K562 (cell line): ENCODE measurements around the gene TBX1. TPM values are rescaled to one million over a fixed set of nuclear protein-coding genes. Genes with fewer than 3 reads are reported as not detected.

Experiments
- ATAC-seq: fragments of 200-7000 bp; cut with Tn5 transposase; 3 replicates; pipeline ENCODE4 v1.9.1; 2020; ENCODE audit warnings: moderate library complexity
- BruUV-seq: library from RNA; stranded (reverse); fragments of 400-500 nt; replicated peaks from 2 replicates; lab custom pipeline; 2021; lab: Mats Ljungman, UMichigan
- CTCF ChIA-PET: fragments of 300-600 bp; formaldehyde crosslinking; extraction: SDS; loops from one replicate; lab custom pipeline; 2021; ENCODE audit warnings: low intra/inter-chr PET ratio; lab: Yijun Ruan, JAX
- POLR2A ChIA-PET: fragments of 300-600, 350-650 bp; sonication (Branson Sonifier 250); formaldehyde crosslinking; extraction: SDS; loops from one replicate; lab custom pipeline; 2021; ENCODE audit warnings: antibody characterized with exemption, inconsistent platforms; lab: Yijun Ruan, JAX
- DNase-seq, 4 experiments: peaks; one replicate each; pipeline versions ENCODE4 v3.0.0 to v3.0.0-alpha.2; 2011 to 2018; ENCODE audit warnings: low spot score in 3 of 4, mixed read lengths in 3 of 4; ENCODE audit errors: extremely low read depth in 1 of 4
- FAIRE-seq: peaks from 2 replicates; lab custom pipeline; 2011; peaks lifted over from hg19 to GRCh38; lab: Jason Lieb, UNC
- H2AFZ ChIP-seq: 2 replicates; pipeline ENCODE4 v1.6.0; 2011; ENCODE audit warnings: low read depth, low read length, control low read depth, inconsistent platforms
- H3K27ac ChIP-seq: fragments of 200-600 bp; 3 replicates; pipeline ENCODE4 v1.8.0; 2011; ENCODE audit warnings: low read depth, mild to moderate bottlenecking, control low read depth, inconsistent platforms, low read length, moderate library complexity, mixed read lengths; ENCODE audit errors: extremely low read depth
- H3K27me3 ChIP-seq, 2 experiments: fragments of 300-600 bp in 1 of 2; 2 replicates in 1 of 2; 3 replicates in 1 of 2; pipeline versions ENCODE4 v1.6.0 to v1.8.0; 2011; ENCODE audit warnings: inconsistent platforms in 2 of 2, low read length in 2 of 2, mild to moderate bottlenecking in 1 of 2, mixed read lengths in 1 of 2, moderate library complexity in 1 of 2; ENCODE audit not compliant: control insufficient read depth in 2 of 2, insufficient read depth in 2 of 2
- H3K36me3 ChIP-seq: fragments of 300-600 bp; 3 replicates; pipeline ENCODE4 v1.8.0; 2011; ENCODE audit warnings: mild to moderate bottlenecking, low read length, inconsistent platforms; ENCODE audit not compliant: control insufficient read depth, insufficient read depth
- H3K4me1 ChIP-seq, 2 experiments: fragments of 200-600 bp in 1 of 2; replicated peaks in 1 of 2; 2 replicates in 1 of 2; 3 replicates in 1 of 2; pipeline versions ENCODE4 v1.5.1 to v1.8.0; 2011; ENCODE audit warnings: inconsistent platforms in 2 of 2, low read length in 2 of 2, mild to moderate bottlenecking in 1 of 2, mixed read lengths in 1 of 2, moderate library complexity in 1 of 2; ENCODE audit not compliant: control insufficient read depth in 2 of 2, insufficient read depth in 2 of 2
- H3K4me2 ChIP-seq: 2 replicates; pipeline ENCODE4 v1.6.1; 2011; ENCODE audit warnings: low read length, control low read depth, inconsistent platforms, mixed read lengths; ENCODE audit not compliant: insufficient read depth
- H3K4me3 ChIP-seq: fragments of 200-600 bp; sonication (generic), shearing (Covaris generic); 2 replicates; pipeline ENCODE4 v1.5.1; 2016; ENCODE audit warnings: control low read depth, inconsistent platforms
- H3K79me2 ChIP-seq: fragments of 200-600 bp; 3 replicates; pipeline ENCODE4 v1.8.0; 2011; ENCODE audit warnings: low read length, inconsistent platforms; ENCODE audit not compliant: control insufficient read depth, insufficient read depth
- H3K9ac ChIP-seq, 2 experiments: 2 replicates each; pipeline versions ENCODE4 v1.6.0 to v1.6.1; 2011; ENCODE audit warnings: low read depth in 2 of 2, low read length in 2 of 2, control low read depth in 1 of 2, inconsistent platforms in 1 of 2, mild to moderate bottlenecking in 1 of 2, mixed read lengths in 1 of 2; ENCODE audit not compliant: insufficient read depth in 1 of 2
- H3K9me1 ChIP-seq: one replicate; pipeline ENCODE4 v1.6.0; 2011; ENCODE audit warnings: inconsistent platforms, mild to moderate bottlenecking, low read length, moderate library complexity; ENCODE audit not compliant: control insufficient read depth, insufficient read depth
- H3K9me3 ChIP-seq: replicated peaks from 2 replicates; pipeline ENCODE4 v1.5.1; 2011; ENCODE audit warnings: low read depth, low read length, inconsistent platforms; ENCODE audit not compliant: control insufficient read depth, insufficient read depth
- H4K20me1 ChIP-seq: replicated peaks from 2 replicates; pipeline ENCODE4 v1.6.1; 2011; ENCODE audit warnings: low read length, inconsistent platforms, mixed read lengths; ENCODE audit not compliant: control insufficient read depth, insufficient read depth
- DACH1 ChIP-seq: fragments of 450-650 bp; IDR thresholded peaks from 2 replicates; pipeline ENCODE4 v1.6.1; 2018; ENCODE audit not compliant: partially characterized antibody
- ELF2 ChIP-seq: fragments of 250-450 bp; sonication (Bioruptor Pico); IDR thresholded peaks from 2 replicates; pipeline ENCODE4 v1.5.0; 2021; ENCODE audit warnings: mild to moderate bottlenecking
- MAFK ChIP-seq: IDR thresholded peaks from 2 replicates; pipeline ENCODE4 v1.6.1; 2011; ENCODE audit warnings: low read length, improper control_type of control experiment
- MEIS2 ChIP-seq: fragments of 450-650 bp; IDR thresholded peaks from 2 replicates; pipeline ENCODE4 v1.6.1; 2014; ENCODE audit warnings: mild to moderate bottlenecking; ENCODE audit not compliant: partially characterized antibody
- PTRF ChIP-seq: fragments of 450-650 bp; IDR thresholded peaks from 2 replicates; pipeline ENCODE4 v1.6.1; 2016; ENCODE audit warnings: mild to moderate bottlenecking, missing genetic modification characterization, missing compliant biosample characterization
- RBBP5 ChIP-seq: fragments of 200-600 bp; sonication (generic); IDR thresholded peaks from 2 replicates; pipeline ENCODE4 v1.6.1; 2012; ENCODE audit warnings: borderline replicate concordance, mild to moderate bottlenecking, low read length, control low read depth, inconsistent platforms; ENCODE audit not compliant: insufficient read depth, poor library complexity, severe bottlenecking
- ZNF507 ChIP-seq: conservative IDR thresholded peaks from 2 replicates; pipeline ENCODE4 v1.6.1; 2017; ENCODE audit warnings: missing genetic modification characterization, missing compliant biosample characterization
- ZNF707 ChIP-seq: fragments of 250-450 bp; sonication (Bioruptor Pico); conservative IDR thresholded peaks from 2 replicates; pipeline ENCODE4 v1.8.0; 2022; ENCODE audit warnings: inconsistent platforms, mild to moderate bottlenecking, moderate library complexity
- WGBS: fragments of 100-300 bp; shearing (Covaris generic); methylation state at CpG from one replicate; pipeline ENCODE4 v1.1.6; 2016; ENCODE audit warnings: low coverage, mixed read lengths; ENCODE audit not compliant: insufficient coverage; ENCODE audit errors: missing lambda C conversion rate; 5-methylcytosine and 5-hydroxymethylcytosine counted together
- in situ Hi-C: fragments of 300-500 bp; cut with MboI; formaldehyde crosslinking; loops from 4 replicates; pipeline ENCODE4 v1.15.0; 2018; ENCODE audit warnings: inconsistent platforms, mixed read lengths
- intact Hi-C: fragments of 100-400 bp; cut with micrococcal nuclease; formaldehyde crosslinking; loops from 2 replicates; pipeline ENCODE4 v1.14.2; 2022
- polyA plus RNA-seq, 8 experiments: library from polyadenylated mRNA; depleted of rRNA in 4 of 8; stranded (reverse) in 5 of 8; unstranded in 3 of 8; fragments of >200 nt; fragmentation: Nextera tagmentation in 2 of 8; fragmentation: Illumina TruSeq in 1 of 8; extraction: Ambion mirVana in 2 of 8; extraction: Trizol in 1 of 8; gene quantifications; 2 replicates each; pipeline versions ENCODE4 v1.2.1 to v1.2.3, GENCODE V29; 2011 to 2014; ENCODE audit warnings: inconsistent platforms in 1 of 8, missing spikeins in 1 of 8
- total RNA-seq, 7 experiments: library from RNA; depleted of rRNA in 6 of 7; stranded (reverse); fragments of >200 nt in 6 of 7; fragmentation: Illumina TruSeq in 2 of 7; extraction: Trizol in 2 of 7; gene quantifications; 2 replicates each; pipeline versions ENCODE4 v1.2.1 to v1.2.3, GENCODE V29; 2011 to 2021; ENCODE audit warnings: low replicate concordance in 1 of 7
- TF ChIP-seq, protein P1 (sequence below): fragments of 450-650 bp; IDR thresholded peaks from 2 replicates; pipeline ENCODE4 v1.6.1; 2016
- TF ChIP-seq, protein P2 (sequence below): sonication (generic); formaldehyde crosslinking; IDR thresholded peaks from 2 replicates; pipeline ENCODE4 v1.8.1; 2022; ENCODE audit warnings: missing genetic modification reagents
- TF ChIP-seq, protein P3 (sequence below): fragments of 450-650 bp; IDR thresholded peaks from 2 replicates; pipeline ENCODE4 v1.6.1; 2018; ENCODE audit warnings: mild to moderate bottlenecking, low read depth; ENCODE audit not compliant: partially characterized antibody

Gene TBX1
- total and polyA plus RNA-seq, 9 of the 15 experiments (the other 6 are each of a cell fraction or from before 2014, with no cell fraction given): 0.07 to 35.0 (median 3.9) TPM

DNA sequence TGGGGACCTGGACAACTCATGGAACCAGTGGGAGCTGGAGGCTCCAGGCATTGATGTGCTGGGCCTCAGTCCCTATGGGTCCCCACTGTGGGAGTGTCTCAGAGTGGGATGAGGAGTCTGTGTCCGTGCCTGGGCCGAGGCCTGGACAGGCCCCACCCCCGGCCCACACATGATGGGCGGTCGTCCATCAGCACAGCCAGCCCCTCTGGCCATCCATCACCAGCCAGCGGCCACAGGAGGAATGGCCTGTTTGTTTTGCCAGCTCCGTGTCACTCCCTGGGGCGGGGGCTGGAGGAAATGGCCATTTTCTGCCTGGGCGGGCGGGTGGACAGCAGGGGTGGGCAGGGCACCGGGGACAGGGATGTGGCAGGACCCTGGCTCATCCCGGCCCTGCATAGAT is 13.0 kb upstream of the TBX1 start:
- intact Hi-C loops: no loop called here
- Histone ChIP-seq H3K79me2 (no peaks in the 10 kb centered on the region), H3K9me1 (no peaks in the 10 kb centered on the region), H3K27me3 (peaks cover 26 to 68% of the 10 kb centered on the region in 2 experiments; a peak in 4 of 5 replicates), H3K9me3 (no peaks in the 10 kb centered on the region), H3K4me2 (no peak overlapping the region), H4K20me1 (peaks cover 41% of the 10 kb centered on the region), H3K9ac (no peak overlapping the region), H3K36me3 (no peaks in the 10 kb centered on the region), H3K27ac (no peak overlapping the region), H3K4me3 (no peak overlapping the region)
- 2% methylated on average over 12 of the region's 12 CpGs for WGBS
- POLR2A ChIA-PET: interaction anchor here (0.6 to 1.0 kb wide), 5 partner anchors 12 to 279 kb away, joined by 3 to 4 read pairs (median 3); no protein-coding TSS in a partner anchor
- no TSS peak for BruUV-seq
- in situ Hi-C loops: no loop called here
- FAIRE-seq (no peak), ATAC-seq (no peak)
- TF ChIP-seq, protein P1, sequence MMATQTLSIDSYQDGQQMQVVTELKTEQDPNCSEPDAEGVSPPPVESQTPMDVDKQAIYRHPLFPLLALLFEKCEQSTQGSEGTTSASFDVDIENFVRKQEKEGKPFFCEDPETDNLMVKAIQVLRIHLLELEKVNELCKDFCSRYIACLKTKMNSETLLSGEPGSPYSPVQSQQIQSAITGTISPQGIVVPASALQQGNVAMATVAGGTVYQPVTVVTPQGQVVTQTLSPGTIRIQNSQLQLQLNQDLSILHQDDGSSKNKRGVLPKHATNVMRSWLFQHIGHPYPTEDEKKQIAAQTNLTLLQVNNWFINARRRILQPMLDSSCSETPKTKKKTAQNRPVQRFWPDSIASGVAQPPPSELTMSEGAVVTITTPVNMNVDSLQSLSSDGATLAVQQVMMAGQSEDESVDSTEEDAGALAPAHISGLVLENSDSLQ: peak; percentile 48; the same call in 1 of the 2 replicates
- TF ChIP-seq MEIS2 (peak; percentile 40), RBBP5 (peak; percentile 8), PTRF (tag) (no peak), ELF2 (CRISPR knock-in tag) (no peak), MAFK (no peak), ZNF507 (tag) (no peak), ZNF707 (CRISPR knock-in tag) (no peak), DACH1 (no peak)
- TF ChIP-seq, protein P2, sequence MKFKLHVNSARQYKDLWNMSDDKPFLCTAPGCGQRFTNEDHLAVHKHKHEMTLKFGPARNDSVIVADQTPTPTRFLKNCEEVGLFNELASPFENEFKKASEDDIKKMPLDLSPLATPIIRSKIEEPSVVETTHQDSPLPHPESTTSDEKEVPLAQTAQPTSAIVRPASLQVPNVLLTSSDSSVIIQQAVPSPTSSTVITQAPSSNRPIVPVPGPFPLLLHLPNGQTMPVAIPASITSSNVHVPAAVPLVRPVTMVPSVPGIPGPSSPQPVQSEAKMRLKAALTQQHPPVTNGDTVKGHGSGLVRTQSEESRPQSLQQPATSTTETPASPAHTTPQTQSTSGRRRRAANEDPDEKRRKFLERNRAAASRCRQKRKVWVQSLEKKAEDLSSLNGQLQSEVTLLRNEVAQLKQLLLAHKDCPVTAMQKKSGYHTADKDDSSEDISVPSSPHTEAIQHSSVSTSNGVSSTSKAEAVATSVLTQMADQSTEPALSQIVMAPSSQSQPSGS (CRISPR knock-in tag): no peak
- TF ChIP-seq, protein P3, sequence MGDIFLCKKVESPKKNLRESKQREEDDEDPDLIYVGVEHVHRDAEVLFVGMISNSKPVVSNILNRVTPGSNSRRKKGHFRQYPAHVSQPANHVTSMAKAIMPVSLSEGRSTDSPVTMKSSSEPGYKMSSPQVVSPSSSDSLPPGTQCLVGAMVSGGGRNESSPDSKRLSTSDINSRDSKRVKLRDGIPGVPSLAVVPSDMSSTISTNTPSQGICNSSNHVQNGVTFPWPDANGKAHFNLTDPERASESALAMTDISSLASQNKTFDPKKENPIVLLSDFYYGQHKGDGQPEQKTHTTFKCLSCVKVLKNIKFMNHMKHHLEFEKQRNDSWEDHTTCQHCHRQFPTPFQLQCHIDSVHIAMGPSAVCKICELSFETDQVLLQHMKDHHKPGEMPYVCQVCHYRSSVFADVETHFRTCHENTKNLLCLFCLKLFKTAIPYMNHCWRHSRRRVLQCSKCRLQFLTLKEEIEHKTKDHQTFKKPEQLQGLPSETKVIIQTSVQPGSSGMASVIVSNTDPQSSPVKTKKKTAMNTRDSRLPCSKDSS: no peak
- TF ChIP-seq, all 486 proteins: peak for 3
- Histone ChIP-seq H2AFZ (no peak overlapping the region), H3K4me1 (peaks cover 5 to 71% of the 10 kb centered on the region in 2 experiments)
- peak in 1 of 4 experiments; percentile 60 for DNase-seq
- CTCF ChIA-PET: interaction anchor here (0.6 kb wide), 1 partner anchor 782 kb away, joined by 3 read pairs; no protein-coding TSS in a partner anchor
